ENCODE data around the gene WDR38. TPM values are rescaled to one million over a fixed set of nuclear protein-coding genes. Genes with fewer than 3 reads are reported as not detected.

The WDR38 gene
- total RNA-seq: not detected

GRCh38 chr9:124852829-124853531, at the start of gene WDR38:
Gene WDR38 (plus strand): TSS chr9:124853460. CDS start chr9:124853532, 72 bp downstream.
- H3K36me3 Mint-ChIP-seq (ENCODE audit: insufficient read depth in 2 of 2): peaks cover 0 to 1% of the 10 kb centered on the region in 2 donors
- H3K9me3 Mint-ChIP-seq: no peaks in the 10 kb centered on the region
- peaks cover 22% of the 10 kb centered on the region for H3K4me1 Mint-ChIP-seq (ENCODE audit: low read depth)
- H3K4me3 Mint-ChIP-seq: peak within 1 kb of the TSS; percentile 75 to 76
- H3K27ac Mint-ChIP-seq: peak within 1 kb of the TSS; percentile 42
- H3K27me3 Mint-ChIP-seq (ENCODE audit: low read depth): peaks cover 15% of the 10 kb centered on the region
- DNase-seq: peak; percentile 85 to 86
- peak; percentile 83 to 89 for ATAC-seq (replicated peaks in 1 of 2)

GRCh38 chr9:124803911-124804310, 49.3 kb upstream of the WDR38 start:
- Mint-ChIP-seq H3K4me3 (no peak overlapping the region), H3K27ac (no peak overlapping the region), H3K27me3 (ENCODE audit: low read depth) (no peaks in the 10 kb centered on the region), H3K9me3 (no peaks in the 10 kb centered on the region), H3K36me3 (ENCODE audit: insufficient read depth in 2 of 2) (no peaks in the 10 kb centered on the region), H3K4me1 (ENCODE audit: low read depth) (no peaks in the 10 kb centered on the region)
- ATAC-seq (replicated peaks in 1 of 2): no peak
- no peak for DNase-seq

GRCh38 chr9:124805186-124805585, 48.1 kb upstream of the WDR38 start:
- H3K4me1 Mint-ChIP-seq (ENCODE audit: low read depth): no peaks in the 10 kb centered on the region
- H3K27ac Mint-ChIP-seq: no peak overlapping the region
- ATAC-seq (replicated peaks in 1 of 2) (no peak), DNase-seq (no peak)
- H3K27me3 Mint-ChIP-seq (ENCODE audit: low read depth): no peaks in the 10 kb centered on the region
- no peaks in the 10 kb centered on the region for H3K9me3 Mint-ChIP-seq
- H3K4me3 Mint-ChIP-seq: no peak overlapping the region
- H3K36me3 Mint-ChIP-seq (ENCODE audit: insufficient read depth in 2 of 2): no peaks in the 10 kb centered on the region

DNA sequence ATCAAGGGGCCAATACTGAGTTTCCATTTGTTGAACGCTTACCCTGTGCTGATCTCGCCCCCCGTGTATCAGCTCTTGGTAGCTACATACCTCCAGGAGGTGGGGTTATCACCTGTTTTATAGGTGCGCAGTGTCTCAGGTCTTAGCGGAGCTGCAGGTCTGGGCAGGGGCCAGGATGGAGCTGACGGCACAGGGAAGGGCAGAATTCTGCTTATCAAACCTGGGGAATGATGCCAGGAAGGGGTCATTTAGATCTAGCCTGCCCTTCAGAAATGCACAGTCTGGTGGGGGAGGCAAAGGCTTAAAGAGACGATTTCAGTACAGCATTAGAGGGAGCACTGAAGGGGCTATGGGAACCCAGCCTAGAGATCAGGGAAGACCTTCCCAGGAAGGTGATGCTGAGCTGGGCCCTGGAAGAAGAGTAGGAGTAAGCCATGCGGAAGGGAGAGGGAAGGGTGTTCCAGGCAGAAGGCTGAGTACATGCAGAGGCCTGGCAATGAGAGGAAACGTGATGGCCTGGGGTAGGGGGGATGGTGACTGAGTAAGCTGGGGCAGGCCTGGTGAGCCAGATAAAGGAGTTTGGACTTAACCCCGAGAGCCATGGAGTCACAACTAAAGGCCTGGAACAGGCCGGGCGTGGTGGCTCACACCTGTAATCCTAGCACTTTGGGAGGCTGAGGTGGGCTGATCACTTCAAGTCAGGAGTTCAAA, 44.9 kb upstream of the WDR38 start:
- Mint-ChIP-seq H3K36me3 (ENCODE audit: insufficient read depth in 2 of 2) (no peaks in the 10 kb centered on the region), H3K9me3 (no peaks in the 10 kb centered on the region), H3K27ac (no peak overlapping the region), H3K27me3 (ENCODE audit: low read depth) (no peaks in the 10 kb centered on the region), H3K4me1 (ENCODE audit: low read depth) (peaks cover 5% of the 10 kb centered on the region), H3K4me3 (no peak overlapping the region)
- DNase-seq (no peak), ATAC-seq (replicated peaks in 1 of 2) (no peak)

DNA sequence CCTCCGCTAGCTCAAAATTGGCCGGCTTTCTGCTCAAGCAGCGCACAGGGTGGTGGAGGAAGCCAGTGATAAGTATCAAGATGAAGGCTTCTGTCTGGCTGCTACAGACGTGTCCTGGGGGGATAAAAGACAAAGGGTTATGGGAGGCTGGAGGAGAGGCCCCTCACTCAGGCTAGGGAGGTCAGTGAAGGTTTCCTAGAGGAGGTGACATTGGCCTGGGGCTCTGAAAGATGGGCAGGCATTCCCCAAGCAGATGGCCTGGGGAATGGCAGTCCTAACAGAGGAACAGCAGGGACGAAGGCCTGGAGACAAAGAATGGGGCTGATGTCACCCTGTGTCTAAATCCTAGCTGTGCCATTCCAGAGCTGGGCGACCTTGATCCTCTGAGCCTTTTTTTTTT, 44.0 kb upstream of the WDR38 start:
- no peak overlapping the region for H3K4me3 Mint-ChIP-seq
- H3K27ac Mint-ChIP-seq: no peak overlapping the region
- H3K36me3 Mint-ChIP-seq (ENCODE audit: insufficient read depth in 2 of 2): no peaks in the 10 kb centered on the region
- H3K27me3 Mint-ChIP-seq (ENCODE audit: low read depth): no peaks in the 10 kb centered on the region
- no peaks in the 10 kb centered on the region for H3K9me3 Mint-ChIP-seq
- DNase-seq (no peak), ATAC-seq (replicated peaks in 1 of 2) (no peak)
- peaks cover 5% of the 10 kb centered on the region for H3K4me1 Mint-ChIP-seq (ENCODE audit: low read depth)

- H3K27me3 Mint-ChIP-seq (ENCODE audit: low read depth): no peaks in the 10 kb centered on the region
- no peak for DNase-seq
- no peaks in the 10 kb centered on the region for H3K9me3 Mint-ChIP-seq
- peaks cover 5% of the 10 kb centered on the region for H3K4me1 Mint-ChIP-seq (ENCODE audit: low read depth)
- H3K27ac Mint-ChIP-seq: no peak overlapping the region
- no peak overlapping the region for H3K4me3 Mint-ChIP-seq
- no peak for ATAC-seq (replicated peaks in 1 of 2)
- no peaks in the 10 kb centered on the region for H3K36me3 Mint-ChIP-seq (ENCODE audit: insufficient read depth in 2 of 2)
These were observed 43.3 kb upstream of the WDR38 start for GRCh38 chr9:124809741-124810500.

DNA sequence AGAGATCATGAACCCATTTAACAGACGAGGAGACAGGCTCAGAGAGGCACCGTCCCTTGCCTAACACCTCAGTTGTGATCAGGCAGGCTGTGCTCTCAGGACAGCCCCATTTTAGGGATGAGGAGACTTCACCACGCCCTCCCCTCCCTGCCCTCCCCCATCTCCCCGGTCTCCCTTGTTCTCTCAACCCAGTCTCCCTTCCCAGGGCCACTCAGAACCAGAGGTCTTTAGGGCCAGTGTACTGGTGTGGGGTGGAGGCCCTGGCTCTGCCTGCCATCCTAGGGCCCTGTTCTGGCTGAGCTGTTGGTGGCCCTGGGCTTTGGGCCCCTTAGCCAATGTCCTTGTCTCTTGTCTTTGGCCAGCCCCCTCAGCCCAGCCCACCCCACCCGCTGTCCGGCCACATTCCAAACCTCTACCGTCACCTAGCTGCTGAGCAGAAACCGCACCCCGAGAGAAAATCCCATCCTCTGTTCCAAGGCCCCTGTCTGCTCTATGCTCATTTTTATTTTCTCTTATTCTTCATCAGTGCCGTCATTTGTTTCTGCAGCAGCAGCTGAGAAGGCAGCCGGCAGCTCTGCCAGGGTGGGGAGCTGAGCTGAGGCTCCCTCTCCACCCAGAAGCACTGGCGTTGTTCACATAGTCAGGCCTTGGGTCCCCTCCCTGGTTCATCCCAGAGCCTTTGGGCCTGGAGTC, 42.5 kb upstream of the WDR38 start:
- no peaks in the 10 kb centered on the region for H3K9me3 Mint-ChIP-seq
- H3K4me1 Mint-ChIP-seq (ENCODE audit: low read depth): peaks cover 5% of the 10 kb centered on the region
- H3K27me3 Mint-ChIP-seq (ENCODE audit: low read depth): no peaks in the 10 kb centered on the region
- H3K4me3 Mint-ChIP-seq: no peak overlapping the region
- no peak overlapping the region for H3K27ac Mint-ChIP-seq
- DNase-seq (no peak), ATAC-seq (replicated peaks in 1 of 2) (no peak)
- H3K36me3 Mint-ChIP-seq (ENCODE audit: insufficient read depth in 2 of 2): no peaks in the 10 kb centered on the region

DNA sequence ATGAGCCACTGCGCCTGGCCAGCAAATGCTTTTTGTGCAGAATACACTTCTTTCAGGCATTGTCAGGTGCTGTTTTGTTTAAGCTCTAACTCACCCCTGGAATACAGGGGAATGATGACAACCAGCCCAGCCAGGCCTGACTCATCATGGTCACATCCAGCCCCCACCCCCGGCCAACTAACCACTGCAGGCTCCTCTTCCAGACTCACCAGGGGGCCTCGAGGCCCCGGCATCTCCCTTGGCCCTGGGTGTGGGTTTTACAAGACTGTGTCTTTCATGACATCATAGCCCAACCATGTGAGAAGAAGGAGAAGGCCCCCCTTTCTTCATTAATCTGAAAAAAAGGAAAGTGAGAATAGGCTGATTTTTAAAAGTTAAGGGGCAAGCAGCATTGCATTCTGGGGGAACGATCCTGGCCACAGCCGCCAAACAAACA, 40.8 kb upstream of the WDR38 start:
- no peak for ATAC-seq (replicated peaks in 1 of 2)
- H3K4me3 Mint-ChIP-seq: no peak overlapping the region
- peaks cover 5% of the 10 kb centered on the region for H3K4me1 Mint-ChIP-seq (ENCODE audit: low read depth)
- H3K36me3 Mint-ChIP-seq (ENCODE audit: insufficient read depth in 2 of 2): no peaks in the 10 kb centered on the region
- DNase-seq: no peak
- peaks cover 10% of the 10 kb centered on the region for H3K27me3 Mint-ChIP-seq (ENCODE audit: low read depth)
- H3K27ac Mint-ChIP-seq: no peak overlapping the region
- H3K9me3 Mint-ChIP-seq: no peaks in the 10 kb centered on the region

DNA sequence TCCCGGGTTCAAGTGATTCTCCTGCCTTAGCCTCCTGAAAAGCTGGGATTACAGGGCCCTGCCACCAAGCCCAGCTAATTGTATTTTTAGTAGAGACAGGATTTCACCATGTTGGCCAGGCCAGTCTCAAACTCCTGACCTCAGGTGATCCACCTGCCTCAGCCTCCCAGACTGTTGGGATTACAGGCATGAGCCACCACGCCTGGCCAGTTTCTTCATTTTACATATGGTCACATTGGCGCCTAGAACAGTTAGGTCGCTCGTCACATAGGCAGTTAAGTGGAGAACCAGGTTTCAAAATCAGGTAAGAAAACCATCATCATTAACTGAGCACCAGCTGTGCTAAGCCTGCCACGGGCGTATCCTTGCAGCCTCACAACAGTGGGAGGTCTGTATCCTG, 40.2 kb upstream of the WDR38 start:
- DNase-seq: no peak
- Mint-ChIP-seq H3K4me1 (ENCODE audit: low read depth) (peaks cover 7% of the 10 kb centered on the region), H3K4me3 (no peak overlapping the region), H3K36me3 (ENCODE audit: insufficient read depth in 2 of 2) (no peaks in the 10 kb centered on the region), H3K9me3 (no peaks in the 10 kb centered on the region), H3K27me3 (ENCODE audit: low read depth) (peaks cover 13% of the 10 kb centered on the region), H3K27ac (no peak overlapping the region)
- no peak for ATAC-seq (replicated peaks in 1 of 2)

DNA sequence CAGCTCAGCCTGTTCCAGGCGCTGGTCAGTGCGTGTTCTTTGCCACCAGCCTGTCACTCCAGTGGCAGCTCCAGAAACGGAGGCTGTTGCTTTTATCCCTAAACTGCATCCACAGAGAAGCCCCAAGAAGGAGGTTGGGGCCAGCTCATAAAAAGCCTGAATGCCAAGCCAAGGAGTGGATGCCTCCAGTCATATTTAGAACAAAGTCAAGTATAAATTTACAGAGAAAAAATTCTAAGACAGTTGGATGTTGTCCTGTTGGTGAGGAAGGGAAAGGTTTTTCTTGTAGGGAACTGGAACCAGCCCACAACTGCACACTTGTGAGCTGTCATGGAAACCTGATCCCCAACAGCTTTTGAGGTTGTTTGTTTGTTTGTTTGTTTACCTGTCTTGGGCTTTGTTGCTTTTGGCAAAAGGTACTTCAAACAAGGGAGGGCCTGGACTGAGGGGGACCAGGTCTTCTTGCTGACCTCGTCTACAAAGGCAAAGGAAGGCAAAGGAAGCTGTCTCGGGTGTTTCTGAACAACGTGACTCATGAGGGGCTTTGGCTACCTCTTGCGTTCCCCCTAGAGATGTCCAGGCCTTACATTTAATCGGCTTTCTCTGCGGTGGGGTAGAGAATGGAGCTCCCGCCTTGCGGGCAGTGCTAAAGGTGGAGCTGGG, 39.6 kb upstream of the WDR38 start:
- Mint-ChIP-seq H3K27me3 (ENCODE audit: low read depth) (peaks cover 18% of the 10 kb centered on the region), H3K27ac (no peak overlapping the region)
- ATAC-seq (replicated peaks in 1 of 2): no peak

DNA sequence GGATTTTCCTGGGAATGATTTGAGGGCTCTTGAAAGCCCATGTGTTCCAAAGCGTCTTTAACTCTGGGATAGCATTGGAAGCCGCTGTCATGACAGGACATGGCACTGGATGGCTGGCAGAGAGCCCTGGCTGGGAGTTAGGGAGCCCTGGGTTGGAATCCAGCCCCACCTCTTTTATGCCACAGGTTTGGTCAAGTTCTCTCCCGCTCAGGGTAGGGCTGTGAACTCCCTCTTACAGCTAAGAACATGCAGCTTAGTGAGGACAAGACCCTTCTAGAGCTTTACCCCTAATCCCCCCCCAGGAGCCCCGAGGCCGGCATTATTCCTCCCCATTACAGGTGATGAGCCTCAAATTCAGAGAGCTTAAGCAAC, 39.1 kb upstream of the WDR38 start:
- Mint-ChIP-seq H3K4me3 (no peak overlapping the region), H3K4me1 (ENCODE audit: low read depth) (peaks cover 13% of the 10 kb centered on the region), H3K9me3 (no peaks in the 10 kb centered on the region), H3K36me3 (ENCODE audit: insufficient read depth in 2 of 2) (no peaks in the 10 kb centered on the region), H3K27ac (no peak overlapping the region), H3K27me3 (ENCODE audit: low read depth) (peaks cover 18% of the 10 kb centered on the region)
- DNase-seq (no peak), ATAC-seq (replicated peaks in 1 of 2) (no peak)

More for the DNA sequence above, 39.6 kb upstream of the WDR38 start:
- H3K9me3 Mint-ChIP-seq: no peaks in the 10 kb centered on the region
- peaks cover 13% of the 10 kb centered on the region for H3K4me1 Mint-ChIP-seq (ENCODE audit: low read depth)
- no peak for DNase-seq
- no peak overlapping the region for H3K4me3 Mint-ChIP-seq
- no peaks in the 10 kb centered on the region for H3K36me3 Mint-ChIP-seq (ENCODE audit: insufficient read depth in 2 of 2)

DNA sequence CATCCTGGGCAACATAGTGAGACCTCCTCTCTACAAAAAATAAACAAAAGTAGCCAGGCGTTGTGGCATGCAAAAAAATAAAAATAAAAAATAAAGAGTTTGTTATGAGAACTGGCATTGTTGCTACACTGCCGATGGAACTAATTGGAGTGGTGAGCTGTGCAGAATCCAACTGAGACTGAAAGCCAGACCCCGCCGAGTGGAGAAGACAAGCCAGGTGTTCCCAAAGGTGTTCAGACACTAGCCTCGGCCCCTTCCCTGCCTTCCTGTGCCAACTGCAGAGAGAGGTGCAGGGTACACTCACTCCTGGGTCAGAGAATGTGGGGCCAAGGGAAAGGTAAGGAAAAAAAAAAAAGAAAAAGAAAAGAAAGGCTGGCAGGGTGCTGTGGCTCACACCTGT, 37.7 kb upstream of the WDR38 start:
- Mint-ChIP-seq H3K4me3 (no peak overlapping the region), H3K9me3 (no peaks in the 10 kb centered on the region), H3K27me3 (ENCODE audit: low read depth) (peaks cover 18% of the 10 kb centered on the region), H3K27ac (no peak overlapping the region), H3K36me3 (ENCODE audit: insufficient read depth in 2 of 2) (no peaks in the 10 kb centered on the region), H3K4me1 (ENCODE audit: low read depth) (peaks cover 13% of the 10 kb centered on the region)
- DNase-seq (no peak), ATAC-seq (replicated peaks in 1 of 2) (no peak)

Measured in activated T-cell treated with anti-CD3 and anti-CD28 coated beads, Interleukin-2, amount 50 U/mL, for 72 hours (primary cell).